HG02852 (cell line): ENCODE measurements around the gene UTP25.
A peak's percentile ranks its signal among the peaks of the same experiment; 100 is the strongest.
"Not testable (repeated sequence)": the region's sequence is repeated elsewhere in the genome, so short reads cannot be mapped to it uniquely, and the experiment has no call there.

ENCODE experiments used
- ATAC-seq: cut with Tn5 transposase; IDR thresholded peaks from one replicate; pipeline ENCODE4 v1.9.1; 2021; ENCODE audit warnings: mild to moderate bottlenecking, moderate library complexity; ENCODE audit not compliant: unreplicated experiment

The UTP25 gene, protein sequence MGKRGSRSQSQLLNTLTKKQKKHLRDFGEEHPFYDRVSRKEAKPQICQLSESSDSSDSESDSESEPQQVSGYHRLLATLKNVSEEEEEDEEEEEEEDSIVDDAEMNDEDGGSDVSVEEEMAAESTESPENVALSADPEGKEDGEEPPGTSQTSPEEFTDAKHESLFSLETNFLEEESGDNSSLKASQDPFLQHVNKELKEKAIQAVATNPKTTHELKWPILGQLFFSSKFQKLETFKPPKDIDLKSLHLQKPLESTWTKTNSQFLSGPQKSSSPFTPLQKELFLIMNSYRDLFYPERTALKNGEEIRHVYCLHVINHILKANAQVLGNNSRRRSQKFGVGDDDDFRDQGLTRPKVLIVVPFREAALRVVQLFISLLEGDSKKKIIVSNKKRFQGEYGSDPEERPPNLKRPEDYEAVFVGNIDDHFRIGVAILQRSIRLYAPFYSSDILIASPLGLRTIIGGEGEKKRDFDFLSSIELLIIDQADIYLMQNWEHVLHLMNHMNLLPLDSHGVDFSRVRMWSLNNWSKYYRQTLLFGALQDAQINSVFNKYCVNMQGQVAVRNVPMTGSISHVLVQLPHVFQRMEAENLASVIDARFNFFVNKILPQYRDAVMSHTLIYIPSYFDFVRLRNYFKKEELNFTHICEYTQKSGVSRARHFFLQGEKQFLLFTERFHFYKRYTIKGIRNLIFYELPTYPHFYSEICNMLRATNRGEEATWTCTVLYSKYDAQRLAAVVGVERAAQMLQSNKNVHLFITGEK

DNA sequence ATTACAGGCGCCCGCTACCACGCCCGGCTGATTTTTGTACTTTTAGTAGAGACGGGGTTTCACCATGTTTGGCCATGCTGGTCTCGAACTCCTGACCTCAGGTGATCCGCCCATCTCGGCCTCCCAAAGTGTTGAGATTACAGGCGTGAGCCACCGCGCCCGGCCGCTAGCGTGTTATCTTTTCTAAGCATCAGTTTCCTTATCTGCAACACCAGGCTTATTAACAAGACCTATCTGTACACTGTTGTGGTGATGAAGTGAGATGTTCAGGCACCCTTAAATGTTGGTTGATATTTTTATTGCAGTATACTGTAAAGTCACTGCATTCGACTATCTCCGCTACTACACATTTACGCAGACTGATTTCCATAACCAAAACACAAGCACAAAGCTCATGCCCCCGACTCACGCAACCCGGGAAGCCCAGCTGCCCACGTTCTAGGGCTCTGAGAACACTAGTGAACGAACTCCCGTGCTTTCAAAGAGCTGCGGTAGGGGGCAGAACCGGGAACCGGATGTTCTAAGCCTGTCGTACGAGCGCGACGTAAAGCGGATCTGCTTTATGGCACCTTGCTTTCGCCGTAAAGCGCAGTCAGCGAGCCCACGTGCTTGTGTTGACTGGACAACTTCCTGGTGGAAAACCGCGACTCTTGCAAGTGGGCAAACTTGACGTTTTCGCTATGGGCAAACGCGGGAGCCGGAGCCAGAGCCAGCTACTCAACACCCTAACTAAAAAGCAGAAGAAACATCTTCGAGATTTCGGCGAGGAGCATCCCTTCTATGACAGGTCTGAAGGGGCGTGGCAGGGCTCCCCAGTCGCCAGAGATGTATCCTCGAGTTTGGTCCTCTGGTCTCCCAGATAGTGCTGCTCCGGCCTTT is at the start of gene UTP25:
UTP25 (plus strand) TSS at position 589 of the 879 bp plus-strand sequence; CDS start at position 681, 92 bp downstream.
- peak; percentile 88 for ATAC-seq

DNA sequence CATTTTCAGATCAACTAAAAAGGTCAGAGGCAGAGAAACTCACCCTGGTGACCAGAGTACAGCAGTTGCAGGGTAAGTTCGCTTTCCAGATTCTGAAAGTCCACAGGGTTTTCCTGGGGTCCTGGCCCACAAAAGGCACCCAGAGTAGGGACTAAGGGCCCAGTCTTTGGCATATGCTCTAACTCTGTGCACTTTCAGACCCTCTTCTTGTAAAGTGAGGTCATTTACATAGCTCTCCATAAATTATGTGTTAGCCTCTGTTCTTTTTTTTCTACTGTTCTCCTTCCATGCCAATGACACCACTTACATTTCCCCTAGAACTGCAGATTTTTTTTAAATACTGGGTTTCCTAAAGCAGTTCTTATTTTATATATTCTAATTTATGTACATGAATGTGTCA is 49.7 kb upstream of the UTP25 start:
- ATAC-seq = no peak

DNA sequence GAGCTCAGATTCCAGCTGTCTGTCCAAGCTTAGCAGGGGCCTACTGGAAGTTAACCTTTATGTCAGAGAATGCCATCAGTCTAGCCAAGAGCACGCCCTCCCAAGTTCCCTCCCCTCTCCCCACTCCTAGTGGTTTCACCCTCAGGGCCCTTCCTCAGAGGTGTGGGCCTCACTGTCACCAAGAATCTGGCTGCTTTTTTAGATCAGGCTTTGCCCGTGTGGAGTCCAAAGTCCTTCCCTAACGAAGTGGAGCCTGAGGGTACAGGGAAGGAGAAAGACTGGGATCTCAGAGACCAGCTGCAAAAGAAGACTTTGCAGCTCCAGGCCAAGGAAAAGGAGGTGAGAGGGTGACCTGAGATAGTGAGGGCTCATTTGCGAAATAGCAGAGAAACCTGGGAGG is 47.5 kb upstream of the UTP25 start:
- no peak for ATAC-seq

- no peak for ATAC-seq
Measured at GRCh38 chr1:209783386-209783785, 44.4 kb upstream of the UTP25 start.

DNA sequence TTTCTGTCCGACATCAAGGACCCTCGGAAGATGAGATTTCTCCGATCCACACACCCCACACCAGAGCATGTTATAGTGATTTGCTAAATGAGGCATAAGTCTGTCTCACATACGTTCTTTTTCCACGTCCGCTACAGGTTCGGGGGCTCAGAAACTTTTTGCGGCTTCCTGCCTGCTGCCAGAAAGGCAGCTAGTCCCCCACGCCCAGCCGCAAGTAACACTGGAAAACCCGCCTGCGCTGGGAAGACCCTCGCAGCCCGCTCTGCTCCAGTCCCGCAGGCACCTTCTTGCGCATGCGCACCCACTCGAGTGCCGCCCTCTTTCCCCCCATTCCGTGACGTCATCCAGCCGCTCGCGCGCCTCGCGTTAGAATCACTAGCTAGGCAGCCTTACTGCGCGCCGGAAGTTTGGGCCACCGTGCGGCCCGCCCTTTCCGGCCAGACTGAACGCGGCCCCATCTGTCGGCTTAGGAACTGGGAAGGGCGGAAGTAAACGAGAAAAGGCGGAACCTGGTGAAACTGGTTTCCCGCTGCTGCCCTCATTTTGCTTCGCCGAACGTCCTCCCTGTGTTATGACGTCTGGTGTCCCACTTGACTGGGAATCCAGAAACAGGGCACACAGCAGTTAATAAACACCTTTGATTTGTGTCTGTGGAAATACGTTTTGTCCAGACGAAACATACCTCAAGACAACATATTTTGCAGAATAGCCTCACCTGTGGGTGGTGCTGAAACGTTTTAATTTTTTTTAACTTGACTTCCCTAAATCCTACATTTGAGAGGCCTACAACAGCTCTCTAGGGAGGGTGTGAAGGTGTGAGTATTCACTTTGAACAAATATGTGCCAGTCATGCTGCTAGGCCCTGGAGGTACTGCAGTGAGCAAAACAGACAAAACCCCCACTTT is 43.3 kb upstream of the UTP25 start, which contains the start of gene C1orf74:
C1orf74 (minus strand) TSS at position 295 of the 905 bp plus-strand sequence. CDS start 925 bp downstream, outside the sequence.
- peak; percentile 99 for ATAC-seq

GRCh38 chr1:209785592-209785991 is 42.2 kb upstream of the UTP25 start:
- ATAC-seq = no peak

DNA sequence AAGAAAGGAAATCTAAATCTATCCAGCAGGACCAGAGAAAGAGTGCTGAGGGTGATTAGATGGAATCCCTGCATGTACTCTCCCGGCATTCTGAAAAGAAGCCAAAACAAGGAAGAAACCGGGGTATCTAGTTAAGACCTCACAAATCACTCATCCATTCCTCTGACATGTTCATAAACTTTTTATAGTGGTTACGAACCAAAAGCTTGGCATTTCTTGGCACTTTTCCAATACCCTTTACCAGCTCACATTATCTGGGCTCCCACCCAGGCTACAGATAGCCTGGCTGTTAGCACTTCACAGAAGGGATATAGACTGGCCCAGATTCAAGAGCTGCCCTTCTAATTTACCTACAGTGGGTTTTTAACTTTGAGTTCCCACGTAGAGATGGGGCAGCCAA is 41.6 kb upstream of the UTP25 start:
- ATAC-seq = no peak

GRCh38 chr1:209787551-209787950 is 40.2 kb upstream of the UTP25 start:
- no peak for ATAC-seq

DNA sequence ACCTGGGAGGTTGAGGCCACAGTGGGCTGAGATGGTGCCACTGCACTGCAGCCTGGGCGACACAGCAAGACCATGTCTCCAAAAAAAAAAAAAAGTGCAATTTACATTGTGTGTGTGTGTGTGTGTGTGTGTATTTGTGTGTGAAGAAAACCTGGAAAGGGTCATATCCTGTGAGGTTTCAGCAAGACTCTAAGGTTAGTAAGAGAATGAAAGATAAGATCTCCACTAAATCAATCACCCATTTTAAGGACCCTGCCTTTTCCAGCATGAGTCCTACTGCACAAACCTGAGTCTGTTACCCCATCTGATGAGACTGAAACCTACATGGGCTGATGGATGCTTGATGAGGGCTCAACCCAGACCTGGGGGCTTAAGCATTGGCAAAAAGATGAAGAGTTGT is 38.5 kb upstream of the UTP25 start:
- ATAC-seq = no peak

DNA sequence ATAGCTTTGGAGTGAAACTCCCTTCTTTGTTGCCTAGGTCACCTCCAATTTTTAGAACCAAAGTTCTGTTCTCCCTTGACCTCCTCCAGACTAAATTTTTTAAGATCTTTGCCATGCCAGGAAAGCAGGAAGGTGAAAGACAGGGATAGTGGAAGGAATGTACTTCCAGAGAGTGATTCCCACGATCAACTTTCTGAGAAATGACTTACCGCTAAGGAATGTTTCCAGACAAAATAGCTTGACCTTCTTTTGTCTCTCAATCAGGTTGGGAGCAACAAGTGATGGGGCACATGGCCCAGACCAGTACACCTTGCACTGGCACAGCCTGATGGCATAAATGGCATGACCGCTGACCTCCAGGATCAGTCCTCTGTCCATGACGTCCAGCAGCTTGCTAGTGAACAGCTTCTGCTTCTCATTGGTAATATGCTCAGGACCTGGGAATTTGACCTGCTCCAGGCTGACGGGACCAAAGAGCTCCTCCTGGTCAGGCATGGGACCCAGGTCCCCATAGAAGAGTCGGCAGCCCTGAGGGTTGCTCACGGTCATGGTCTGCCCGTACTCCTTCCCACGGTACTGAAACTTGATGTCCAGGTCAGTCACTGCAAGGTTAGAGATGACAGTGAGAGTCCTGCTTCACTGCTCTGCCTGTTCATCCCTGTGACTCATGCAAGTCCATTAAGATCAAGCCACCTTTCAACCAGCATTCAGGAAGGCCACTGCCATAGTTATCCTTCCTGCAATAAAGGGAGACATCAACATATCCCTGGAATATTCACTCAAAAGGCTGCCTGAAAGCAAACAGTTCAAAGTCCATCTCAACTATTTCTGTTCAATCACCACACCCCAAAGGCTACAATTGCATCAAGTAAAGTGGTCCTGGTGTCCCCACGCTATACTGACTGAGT is 37.2 kb upstream of the UTP25 start:
- no peak for ATAC-seq

DNA sequence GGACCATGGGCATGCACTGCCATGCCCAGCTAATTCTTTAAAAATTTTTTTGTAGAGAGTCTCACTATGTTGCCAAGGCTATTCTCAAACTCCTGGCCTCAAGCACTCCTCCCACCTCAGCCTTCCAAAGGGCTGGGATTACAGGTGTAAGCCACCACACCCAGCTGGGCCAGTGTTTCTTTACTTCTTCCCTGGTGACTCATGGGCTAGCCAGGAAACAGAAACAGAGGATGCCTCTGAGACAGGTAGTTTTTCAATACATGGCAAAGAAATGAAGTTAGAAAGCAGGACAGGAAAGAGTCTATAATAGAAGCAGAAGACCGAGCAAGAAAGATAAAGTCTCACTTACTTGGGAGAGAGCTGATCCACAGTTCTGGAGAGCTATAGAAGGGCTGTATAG is 35.9 kb upstream of the UTP25 start:
- ATAC-seq = no peak

DNA sequence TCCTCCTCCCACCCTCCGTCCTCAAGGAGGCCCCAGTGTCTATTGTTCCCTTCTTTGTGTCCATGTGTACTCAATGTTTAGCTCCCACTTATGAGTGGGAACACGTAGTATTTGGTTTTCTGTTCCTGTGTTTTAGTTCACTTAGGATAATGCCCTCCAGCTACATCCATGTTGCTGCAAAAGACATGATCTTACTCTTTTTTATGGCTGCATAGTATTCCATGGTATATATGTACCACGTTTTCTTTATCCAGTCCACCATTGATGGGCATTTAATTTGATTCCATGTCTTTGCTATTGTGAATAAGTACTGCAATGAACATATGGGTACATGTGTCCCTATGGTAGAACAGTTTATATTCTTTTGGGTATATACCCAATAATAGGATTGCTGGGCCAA is 34.1 kb upstream of the UTP25 start:
- not testable (repeated sequence) for ATAC-seq

DNA sequence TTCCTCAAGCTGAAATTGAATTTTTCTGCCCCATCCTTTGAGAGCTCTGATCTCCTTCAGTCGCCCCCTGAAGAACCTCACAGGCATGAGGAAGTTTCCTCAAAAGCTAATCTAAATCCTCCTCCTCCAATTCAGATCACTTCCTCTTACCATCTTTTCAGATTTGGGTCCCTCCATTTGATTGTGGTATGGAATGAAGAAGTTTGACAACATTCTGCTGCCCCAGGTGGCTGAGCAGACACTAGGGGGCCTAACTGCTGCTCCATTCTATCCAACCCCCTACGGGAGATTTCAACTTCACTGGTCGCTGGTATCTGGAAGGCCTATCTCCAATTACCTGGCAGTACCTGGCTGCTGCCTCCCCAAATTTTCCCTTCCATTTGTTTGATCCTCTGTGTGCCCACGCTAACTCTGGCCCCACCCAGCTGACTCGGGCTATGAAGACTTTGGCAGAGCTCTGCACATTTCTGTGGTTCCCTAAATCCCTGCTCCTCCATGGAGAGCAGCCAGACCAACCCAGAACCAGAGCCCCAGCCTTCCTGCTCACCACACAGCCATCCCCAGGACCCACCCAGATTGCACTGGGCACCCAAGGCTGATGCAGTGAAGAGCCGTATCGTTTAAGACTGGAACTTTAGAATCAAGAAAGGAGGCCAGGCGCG is 29.7 kb upstream of the UTP25 start:
- no peak for ATAC-seq

GRCh38 chr1:209800984-209801834 is 26.6 kb upstream of the UTP25 start:
- no peak for ATAC-seq

GRCh38 chr1:209802117-209802779 is 25.5 kb upstream of the UTP25 start:
- ATAC-seq = no peak

- ATAC-seq = no peak
Measured at GRCh38 chr1:209802780-209803152, 25.0 kb upstream of the UTP25 start.

GRCh38 chr1:209803568-209803967 is 24.2 kb upstream of the UTP25 start:
- ATAC-seq = no peak
